DOHH2 (cell line): ENCODE measurements around the gene EPHA6.

Experiments
- CTCF ChIP-seq: fragments of 200-600 bp; sonication (generic); IDR thresholded peaks from one replicate; pipeline ENCODE4 v1.5.1; 2014; ENCODE audit warnings: antibody characterized with exemption, mild to moderate bottlenecking, low read depth, low read length; ENCODE audit not compliant: poor library complexity, severe bottlenecking
- EZH2phosphoT487 ChIP-seq: fragments of 200-600 bp; sonication (generic); IDR thresholded peaks from 2 replicates; pipeline ENCODE4 v1.6.1; 2017; ENCODE audit warnings: borderline replicate concordance, mild to moderate bottlenecking, antibody characterized with exemption, low read length, moderate library complexity, mixed read lengths

GRCh38 chr3:96994988-96995387, 180.6 kb downstream of the EPHA6 start:
- TF ChIP-seq CTCF = no peak
- no peak for TF ChIP-seq EZH2phosphoT487
